ENCODE measurements around the gene NTN1. TPM values are rescaled to one million over a fixed set of nuclear protein-coding genes. Genes with fewer than 3 reads are reported as not detected.

The NTN1 gene
- total and polyA plus RNA-seq, 7 donors: 0.38 to 2.1 (median 0.85) TPM

DNA sequence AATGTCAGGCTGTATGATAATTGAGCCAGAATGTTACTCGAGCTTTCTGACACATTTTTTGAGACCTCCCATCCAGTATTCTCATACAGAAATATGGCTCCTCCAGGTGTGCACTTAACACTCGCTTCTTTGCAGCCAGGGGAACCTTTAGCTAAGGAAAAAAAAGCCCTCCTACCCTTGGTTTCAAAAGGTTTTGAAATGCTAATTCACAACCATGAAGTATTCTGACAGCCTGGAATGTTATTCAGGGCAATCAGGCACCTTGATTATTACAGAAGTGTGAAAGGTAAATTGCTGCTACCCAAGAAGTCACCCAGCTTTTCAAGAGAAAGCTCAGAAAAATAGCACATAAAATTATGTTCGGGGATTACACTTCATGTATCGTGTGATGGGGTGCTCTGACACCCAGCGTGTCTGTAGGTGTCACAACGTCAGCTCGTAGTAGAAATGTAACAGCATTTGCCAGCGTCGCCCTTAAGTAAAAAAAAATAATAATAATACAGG is 41.1 kb downstream of the NTN1 start:
- no peaks in the 10 kb centered on the region for H3K4me1 ChIP-seq
- H3K36me3 ChIP-seq (ENCODE audit: insufficient read depth in 1 of 2, low read depth in 1 of 2): no peaks in the 10 kb centered on the region
- ATAC-seq (no peak), DNase-seq (no peak)
- no peaks in the 10 kb centered on the region for H3K9me3 ChIP-seq
- H3K4me3 ChIP-seq: no peak overlapping the region
- WGBS, 3 donors: 78% methylated on average over 9 of the region's 9 CpGs
- intact Hi-C loops (cut with DNase I): no loop called here
- no peak overlapping the region for H3K27ac ChIP-seq
- TF ChIP-seq, protein P1, sequence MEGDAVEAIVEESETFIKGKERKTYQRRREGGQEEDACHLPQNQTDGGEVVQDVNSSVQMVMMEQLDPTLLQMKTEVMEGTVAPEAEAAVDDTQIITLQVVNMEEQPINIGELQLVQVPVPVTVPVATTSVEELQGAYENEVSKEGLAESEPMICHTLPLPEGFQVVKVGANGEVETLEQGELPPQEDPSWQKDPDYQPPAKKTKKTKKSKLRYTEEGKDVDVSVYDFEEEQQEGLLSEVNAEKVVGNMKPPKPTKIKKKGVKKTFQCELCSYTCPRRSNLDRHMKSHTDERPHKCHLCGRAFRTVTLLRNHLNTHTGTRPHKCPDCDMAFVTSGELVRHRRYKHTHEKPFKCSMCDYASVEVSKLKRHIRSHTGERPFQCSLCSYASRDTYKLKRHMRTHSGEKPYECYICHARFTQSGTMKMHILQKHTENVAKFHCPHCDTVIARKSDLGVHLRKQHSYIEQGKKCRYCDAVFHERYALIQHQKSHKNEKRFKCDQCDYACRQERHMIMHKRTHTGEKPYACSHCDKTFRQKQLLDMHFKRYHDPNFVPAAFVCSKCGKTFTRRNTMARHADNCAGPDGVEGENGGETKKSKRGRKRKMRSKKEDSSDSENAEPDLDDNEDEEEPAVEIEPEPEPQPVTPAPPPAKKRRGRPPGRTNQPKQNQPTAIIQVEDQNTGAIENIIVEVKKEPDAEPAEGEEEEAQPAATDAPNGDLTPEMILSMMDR (IDR thresholded peaks at IDR 0.05): no peak
- H3K27me3 ChIP-seq (ENCODE audit: insufficient read depth in 3 of 3, low read length in 2 of 3): no peaks in the 10 kb centered on the region

DNA sequence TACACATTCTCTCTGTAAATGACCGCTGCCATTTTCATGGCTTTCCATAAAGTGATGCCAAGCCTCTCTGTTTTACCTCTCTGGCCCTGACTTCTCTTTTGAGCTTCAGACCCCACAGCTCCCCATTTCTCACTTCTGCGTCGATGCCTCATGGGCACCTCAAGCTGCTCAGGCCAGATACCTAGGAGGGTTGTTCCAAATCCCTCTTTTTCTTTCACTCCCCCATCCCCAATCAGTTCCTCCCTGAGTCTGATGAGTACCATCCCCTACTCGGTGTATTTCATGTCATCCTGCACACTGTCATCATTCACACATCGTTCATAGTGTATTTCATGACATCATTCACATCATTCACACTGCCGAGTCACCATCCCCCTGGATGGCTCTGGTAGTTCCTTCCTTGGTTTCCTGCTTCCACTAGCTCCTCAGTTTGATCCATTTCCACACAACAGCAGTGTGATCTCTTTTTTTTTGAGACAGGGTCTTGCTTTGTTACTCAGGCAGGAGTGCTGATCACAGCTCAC is 43.1 kb downstream of the NTN1 start:
- intact Hi-C loops (cut with DNase I): no loop called here
- H3K4me3 ChIP-seq: no peak overlapping the region
- no peaks in the 10 kb centered on the region for H3K27me3 ChIP-seq (ENCODE audit: insufficient read depth in 3 of 3, low read length in 2 of 3)
- no peak for ATAC-seq
- 89% methylated on average over 6 of the region's 6 CpGs for WGBS, 3 donors
- no peak overlapping the region for H3K27ac ChIP-seq
- no peaks in the 10 kb centered on the region for H3K4me1 ChIP-seq
- no peaks in the 10 kb centered on the region for H3K9me3 ChIP-seq
- no peaks in the 10 kb centered on the region for H3K36me3 ChIP-seq (ENCODE audit: insufficient read depth in 1 of 2, low read depth in 1 of 2)
- TF ChIP-seq, protein P1 (IDR thresholded peaks at IDR 0.05): no peak
- DNase-seq: no peak

DNA sequence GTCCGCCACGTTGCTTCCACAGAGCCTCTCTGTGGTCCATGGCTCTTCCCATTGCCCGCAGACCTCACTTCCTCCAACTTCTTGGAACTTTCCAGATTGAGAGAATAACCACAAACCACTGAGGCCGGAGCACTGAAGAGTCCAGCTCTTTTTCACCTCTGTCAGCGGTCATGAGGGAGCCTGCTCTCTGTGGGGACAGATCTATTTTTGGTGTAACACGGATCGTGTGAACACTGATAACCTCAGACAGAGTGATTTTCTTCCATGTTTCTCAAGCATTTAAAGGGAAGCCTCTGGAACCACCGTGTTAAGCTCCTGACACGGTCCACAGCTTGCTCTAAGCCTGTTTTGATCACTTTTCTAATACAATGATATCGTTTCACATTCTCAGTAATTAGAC is 49.7 kb downstream of the NTN1 start:
- Histone ChIP-seq H3K27me3 (ENCODE audit: insufficient read depth in 3 of 3, low read length in 2 of 3) (no peaks in the 10 kb centered on the region), H3K27ac (no peak overlapping the region), H3K4me1 (peaks cover 4% of the 10 kb centered on the region), H3K36me3 (ENCODE audit: insufficient read depth in 1 of 2, low read depth in 1 of 2) (no peaks in the 10 kb centered on the region), H3K4me3 (no peak overlapping the region), H3K9me3 (no peaks in the 10 kb centered on the region)
- intact Hi-C loops (cut with DNase I): no loop called here
- 59 to 75% (median 63%) methylated on average over 10 of the region's 10 CpGs for WGBS, 3 donors
- TF ChIP-seq, protein P1 (IDR thresholded peaks at IDR 0.05): no peak
- ATAC-seq (no peak), DNase-seq (no peak)

DNA sequence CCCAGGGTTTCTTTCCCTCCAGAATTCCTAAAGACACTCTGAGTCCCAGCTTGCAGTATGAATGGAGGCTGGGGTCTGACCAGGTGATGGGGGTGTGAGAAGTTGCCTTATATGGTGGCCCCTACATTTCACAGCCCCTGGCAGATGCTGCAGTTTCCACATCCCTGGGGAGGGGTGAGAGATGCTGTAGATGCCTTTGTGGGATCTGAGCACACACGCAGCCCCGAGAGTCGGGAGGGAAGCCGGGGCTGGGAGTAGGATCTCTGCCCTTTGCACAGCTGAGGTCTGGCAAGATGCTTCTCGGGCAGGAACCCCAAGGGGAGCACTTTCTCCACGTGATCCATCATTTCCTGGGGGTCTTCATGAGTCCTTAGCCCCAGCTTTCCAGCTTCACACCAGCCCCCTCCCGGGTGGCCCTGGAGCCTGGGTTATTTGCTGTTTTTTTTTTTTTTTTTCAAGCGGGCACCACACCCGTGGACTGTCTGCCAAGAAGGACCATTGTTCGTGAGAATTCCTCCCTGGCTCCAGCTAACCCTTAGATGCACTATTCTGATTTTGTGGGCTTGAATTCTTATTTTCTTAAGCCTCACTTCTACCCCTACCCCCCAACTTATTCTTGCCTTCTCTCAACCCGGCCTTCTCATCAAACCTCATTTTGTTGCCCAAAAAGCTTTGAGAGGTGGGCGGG is 50.6 kb downstream of the NTN1 start:
- ATAC-seq: no peak
- H3K4me3 ChIP-seq: no peak overlapping the region
- no peaks in the 10 kb centered on the region for H3K9me3 ChIP-seq
- 39 to 45% (median 41%) methylated on average over 12 of the region's 12 CpGs for WGBS, 3 donors
- no peak overlapping the region for H3K27ac ChIP-seq
- intact Hi-C loops (cut with DNase I): no loop called here
- TF ChIP-seq, protein P1 (IDR thresholded peaks at IDR 0.05): no peak
- H3K27me3 ChIP-seq (ENCODE audit: insufficient read depth in 3 of 3, low read length in 2 of 3): peaks cover 0 to 1% (median 0%) of the 10 kb centered on the region in 3 donors
- H3K36me3 ChIP-seq (ENCODE audit: insufficient read depth in 1 of 2, low read depth in 1 of 2): no peaks in the 10 kb centered on the region
- peaks cover 4% of the 10 kb centered on the region for H3K4me1 ChIP-seq
- DNase-seq: no peak
